ENCODE measurements around the gene NKD1.

The NKD1 gene

GRCh38 chr16:50573947-50574744 is 25.9 kb downstream of the NKD1 start:
- no peaks in the 10 kb centered on the region for H3K79me2 ChIP-seq (ENCODE audit: low read length)
- no peaks in the 10 kb centered on the region for H3K36me3 ChIP-seq (replicated peaks; ENCODE audit: low read depth, low read length)

GRCh38 chr16:50574745-50575136 is 26.5 kb downstream of the NKD1 start:
- Histone ChIP-seq H3K4me2 (ENCODE audit: low read length) (no peak overlapping the region), H3K4me1 (ENCODE audit: low read length) (peaks cover 13% of the 10 kb centered on the region), H3K4me3 (ENCODE audit: low read length) (no peak overlapping the region), H3K9ac (ENCODE audit: low read length) (no peak overlapping the region), H3K79me2 (ENCODE audit: low read length) (no peaks in the 10 kb centered on the region), H3K9me3 (ENCODE audit: insufficient read depth, low read length) (no peaks in the 10 kb centered on the region), H3K27me3 (ENCODE audit: low read depth, low read length) (no peaks in the 10 kb centered on the region), H2AFZ (ENCODE audit: low read depth, low read length) (no peak overlapping the region), H3K36me3 (replicated peaks; ENCODE audit: low read depth, low read length) (no peaks in the 10 kb centered on the region), H3K27ac (ENCODE audit: low read length) (no peak overlapping the region), H4K20me1 (ENCODE audit: insufficient read depth, low read length) (no peaks in the 10 kb centered on the region)
- TF ChIP-seq CTCF (IDR thresholded peaks at IDR 0.05; ENCODE audit: low read depth, low read length) (no peak), EZH2phosphoT487 (IDR thresholded peaks at IDR 0.05; ENCODE audit: low read depth) (no peak)

More at GRCh38 chr16:50573947-50574744, 25.9 kb downstream of the NKD1 start:
- Histone ChIP-seq H3K27me3 (ENCODE audit: low read depth, low read length) (no peaks in the 10 kb centered on the region), H3K4me3 (ENCODE audit: low read length) (no peak overlapping the region), H2AFZ (ENCODE audit: low read depth, low read length) (no peak overlapping the region), H3K4me2 (ENCODE audit: low read length) (no peak overlapping the region), H3K9ac (ENCODE audit: low read length) (no peak overlapping the region), H3K27ac (ENCODE audit: low read length) (no peak overlapping the region), H3K9me3 (ENCODE audit: insufficient read depth, low read length) (no peaks in the 10 kb centered on the region), H3K4me1 (ENCODE audit: low read length) (peaks cover 13% of the 10 kb centered on the region), H4K20me1 (ENCODE audit: insufficient read depth, low read length) (no peaks in the 10 kb centered on the region)
- TF ChIP-seq EZH2phosphoT487 (IDR thresholded peaks at IDR 0.05; ENCODE audit: low read depth) (no peak), CTCF (IDR thresholded peaks at IDR 0.05; ENCODE audit: low read depth, low read length) (no peak)

- H3K4me2 ChIP-seq (ENCODE audit: low read length) = no peak overlapping the region
- no peaks in the 10 kb centered on the region for H3K9me3 ChIP-seq (ENCODE audit: insufficient read depth, low read length)
- no peaks in the 10 kb centered on the region for H3K36me3 ChIP-seq (replicated peaks; ENCODE audit: low read depth, low read length)
- no peak overlapping the region for H3K4me3 ChIP-seq (ENCODE audit: low read length)
- peaks cover 13% of the 10 kb centered on the region for H3K4me1 ChIP-seq (ENCODE audit: low read length)
- H3K79me2 ChIP-seq (ENCODE audit: low read length) = no peaks in the 10 kb centered on the region
- no peaks in the 10 kb centered on the region for H4K20me1 ChIP-seq (ENCODE audit: insufficient read depth, low read length)
- TF ChIP-seq CTCF (IDR thresholded peaks at IDR 0.05; ENCODE audit: low read depth, low read length) (no peak), EZH2phosphoT487 (IDR thresholded peaks at IDR 0.05; ENCODE audit: low read depth) (no peak)
- H3K27ac ChIP-seq (ENCODE audit: low read length) = no peak overlapping the region
- no peak overlapping the region for H2AFZ ChIP-seq (ENCODE audit: low read depth, low read length)
- H3K9ac ChIP-seq (ENCODE audit: low read length) = no peak overlapping the region
- no peaks in the 10 kb centered on the region for H3K27me3 ChIP-seq (ENCODE audit: low read depth, low read length)
Measured at GRCh38 chr16:50575743-50576142, 27.5 kb downstream of the NKD1 start.

- H3K4me2 ChIP-seq (ENCODE audit: low read length) = no peak overlapping the region
- no peaks in the 10 kb centered on the region for H3K36me3 ChIP-seq (replicated peaks; ENCODE audit: low read depth, low read length)
- peaks cover 13% of the 10 kb centered on the region for H3K4me1 ChIP-seq (ENCODE audit: low read length)
- no peaks in the 10 kb centered on the region for H3K79me2 ChIP-seq (ENCODE audit: low read length)
- H4K20me1 ChIP-seq (ENCODE audit: insufficient read depth, low read length) = no peaks in the 10 kb centered on the region
- no peak overlapping the region for H3K9ac ChIP-seq (ENCODE audit: low read length)
- H3K9me3 ChIP-seq (ENCODE audit: insufficient read depth, low read length) = no peaks in the 10 kb centered on the region
- H2AFZ ChIP-seq (ENCODE audit: low read depth, low read length) = no peak overlapping the region
- no peak overlapping the region for H3K27ac ChIP-seq (ENCODE audit: low read length)
- no peak for TF ChIP-seq CTCF (IDR thresholded peaks at IDR 0.05; ENCODE audit: low read depth, low read length)
- TF ChIP-seq EZH2phosphoT487 (IDR thresholded peaks at IDR 0.05; ENCODE audit: low read depth) = no peak
- H3K4me3 ChIP-seq (ENCODE audit: low read length) = no peak overlapping the region
- H3K27me3 ChIP-seq (ENCODE audit: low read depth, low read length) = no peaks in the 10 kb centered on the region
Measured at GRCh38 chr16:50576403-50577113, 28.4 kb downstream of the NKD1 start.
